Measurements from ENCODE around the gene MEGF6.

DNA sequence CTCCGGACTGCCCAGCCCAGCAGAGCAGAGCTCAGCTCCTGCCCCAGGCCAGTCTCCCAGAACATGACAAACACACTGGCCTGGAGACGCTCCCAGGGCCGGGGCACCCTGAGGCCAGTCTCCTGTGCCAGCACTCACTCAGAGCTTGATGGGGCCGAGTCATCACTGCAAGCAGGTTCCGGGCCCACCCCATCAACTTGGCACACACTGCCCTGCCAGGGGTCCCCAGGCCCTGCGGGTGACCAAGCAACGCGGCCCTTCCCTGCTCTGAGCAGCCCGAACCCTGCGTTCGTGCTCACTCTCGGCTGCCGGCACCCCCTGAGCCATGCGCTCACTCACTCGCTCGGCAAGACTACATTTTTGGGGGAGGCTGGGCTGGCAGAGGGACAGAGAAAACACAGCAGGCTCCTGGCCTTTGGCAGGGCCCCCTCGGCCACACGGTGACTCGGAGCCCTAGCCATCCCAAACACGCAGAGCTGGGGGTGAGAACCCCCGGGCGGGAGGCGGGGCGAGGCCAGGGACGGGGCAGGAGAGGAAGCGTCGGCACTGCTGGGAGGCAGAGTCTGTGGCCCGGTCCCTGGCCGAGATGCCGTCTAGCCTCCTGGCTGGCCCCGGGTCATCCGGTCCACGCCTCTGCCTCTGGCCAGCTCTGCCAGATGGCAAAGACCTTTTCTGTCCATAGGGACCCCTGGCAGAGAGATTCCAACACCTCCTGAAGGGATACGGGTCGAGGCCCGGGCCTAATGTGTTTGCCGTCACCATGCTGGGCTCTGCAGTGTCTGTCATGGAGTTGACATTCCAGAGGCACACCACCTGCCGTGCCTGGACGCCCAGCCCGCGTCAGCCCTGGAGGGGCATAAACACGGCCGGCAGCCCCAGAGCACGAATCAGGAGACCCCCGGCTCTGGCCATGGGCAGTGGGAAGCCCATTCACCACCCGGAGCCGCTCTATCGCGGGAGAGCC is 68.0 kb downstream of the MEGF6 start:
- no peak for TF ChIP-seq POLR2A (IDR thresholded peaks at IDR 0.05; ENCODE audit: low read length)
- no peak for TF ChIP-seq GATA1 (IDR thresholded peaks at IDR 0.05; ENCODE audit: low read depth, low read length)

All from erythroblast (primary cell).